ENCODE data around the gene EYA4. TPM values are rescaled to one million over a fixed set of nuclear protein-coding genes. Genes with fewer than 3 reads are reported as not detected.

EYA4 gene
- total RNA-seq, 1 experiment from 2014 or later, result 10.0 TPM

DNA sequence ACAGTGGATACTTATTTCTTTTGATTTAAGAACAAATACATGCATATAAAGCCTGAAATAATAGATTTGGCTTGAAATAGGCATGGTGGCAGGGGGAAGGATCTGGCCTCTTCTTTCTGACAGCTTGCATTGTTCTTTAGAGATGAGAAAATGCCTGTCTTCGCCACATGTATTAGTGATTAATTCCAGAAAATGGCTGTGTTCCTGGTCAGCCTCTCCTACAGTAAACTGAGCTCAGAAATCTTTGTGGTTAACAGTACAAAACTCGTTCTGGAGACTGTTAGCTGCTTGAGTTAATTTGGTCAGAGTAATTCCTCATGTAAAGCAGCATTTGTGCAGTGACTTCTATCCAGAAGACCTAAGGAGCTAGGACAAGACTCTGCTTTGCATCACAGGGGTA, 151.5 kb downstream of the EYA4 start:
- Histone ChIP-seq H3K4me2 (ENCODE audit: low read length) (no peak overlapping the region), H2AFZ (ENCODE audit: low read length) (no peak overlapping the region), H3K27me3 (ENCODE audit: low read length) (no peaks in the 10 kb centered on the region), H3K27ac (ENCODE audit: low read length) (no peak overlapping the region), H3K36me3 (ENCODE audit: low read depth, low read length) (no peaks in the 10 kb centered on the region), H3K9ac (ENCODE audit: low read length) (no peak overlapping the region), H3K79me2 (ENCODE audit: low read length) (no peaks in the 10 kb centered on the region), H3K9me2 (replicated peaks; ENCODE audit: low read length) (no peaks in the 10 kb centered on the region), H3K4me3 (ENCODE audit: low read length) (no peak overlapping the region), H3K4me1 (ENCODE audit: insufficient read depth, low read length) (no peaks in the 10 kb centered on the region), H3F3A (ENCODE audit: low read length, unreplicated experiment) (no peaks in the 10 kb centered on the region), H3K9me3 (ENCODE audit: low read length) (no peaks in the 10 kb centered on the region), H4K20me1 (ENCODE audit: low read length) (no peaks in the 10 kb centered on the region)
- ChIA-PET CTCF (no interaction called here), POLR2A (ENCODE audit: unreplicated experiment) (no interaction called here)
- DNase-seq (no peak), ATAC-seq (no peak)
- no TSS peak for BruUV-seq (replicated peaks)
- no peak for TF ChIP-seq EZH2 (IDR thresholded peaks at IDR 0.05; ENCODE audit: low read length, unreplicated experiment)
- TF ChIP-seq, protein P1, sequence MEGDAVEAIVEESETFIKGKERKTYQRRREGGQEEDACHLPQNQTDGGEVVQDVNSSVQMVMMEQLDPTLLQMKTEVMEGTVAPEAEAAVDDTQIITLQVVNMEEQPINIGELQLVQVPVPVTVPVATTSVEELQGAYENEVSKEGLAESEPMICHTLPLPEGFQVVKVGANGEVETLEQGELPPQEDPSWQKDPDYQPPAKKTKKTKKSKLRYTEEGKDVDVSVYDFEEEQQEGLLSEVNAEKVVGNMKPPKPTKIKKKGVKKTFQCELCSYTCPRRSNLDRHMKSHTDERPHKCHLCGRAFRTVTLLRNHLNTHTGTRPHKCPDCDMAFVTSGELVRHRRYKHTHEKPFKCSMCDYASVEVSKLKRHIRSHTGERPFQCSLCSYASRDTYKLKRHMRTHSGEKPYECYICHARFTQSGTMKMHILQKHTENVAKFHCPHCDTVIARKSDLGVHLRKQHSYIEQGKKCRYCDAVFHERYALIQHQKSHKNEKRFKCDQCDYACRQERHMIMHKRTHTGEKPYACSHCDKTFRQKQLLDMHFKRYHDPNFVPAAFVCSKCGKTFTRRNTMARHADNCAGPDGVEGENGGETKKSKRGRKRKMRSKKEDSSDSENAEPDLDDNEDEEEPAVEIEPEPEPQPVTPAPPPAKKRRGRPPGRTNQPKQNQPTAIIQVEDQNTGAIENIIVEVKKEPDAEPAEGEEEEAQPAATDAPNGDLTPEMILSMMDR (conservative IDR thresholded peaks at IDR 0.05; ENCODE audit: low read depth, low read length), result no peak
- TF ChIP-seq EZH2phosphoT487 (IDR thresholded peaks at IDR 0.05; ENCODE audit: borderline replicate concordance, low read length), result no peak
- intact Hi-C loops (cut with micrococcal nuclease), result no loop called here

DNA sequence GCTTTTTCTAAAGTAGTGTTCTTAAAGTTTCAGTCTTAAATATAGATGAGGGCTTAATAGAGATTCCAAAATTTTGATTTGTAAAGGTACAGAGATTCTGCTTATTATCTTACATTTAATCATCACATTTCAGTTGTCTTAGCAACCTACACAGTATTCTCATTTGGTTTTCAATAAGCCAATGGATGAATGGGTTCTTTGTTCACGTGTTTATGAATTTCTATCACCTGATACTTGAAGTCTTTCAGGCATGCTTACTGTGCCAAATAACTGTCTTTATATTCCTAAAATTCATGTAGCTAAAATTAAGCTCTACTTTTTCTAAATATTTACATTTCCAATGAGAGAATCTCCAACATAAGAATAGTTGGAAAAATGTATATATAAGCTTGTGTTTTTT, 152.7 kb downstream of the EYA4 start:
- ATAC-seq, result no peak
- no peaks in the 10 kb centered on the region for H3K27me3 ChIP-seq (ENCODE audit: low read length)
- H3K9me2 ChIP-seq (replicated peaks; ENCODE audit: low read length), result no peaks in the 10 kb centered on the region
- H3K9ac ChIP-seq (ENCODE audit: low read length), result no peak overlapping the region
- DNase-seq, result no peak
- no peaks in the 10 kb centered on the region for H4K20me1 ChIP-seq (ENCODE audit: low read length)
- H2AFZ ChIP-seq (ENCODE audit: low read length), result no peak overlapping the region
- H3K27ac ChIP-seq (ENCODE audit: low read length), result no peak overlapping the region
- POLR2A ChIA-PET (ENCODE audit: unreplicated experiment), result no interaction called here
- no peak overlapping the region for H3K4me3 ChIP-seq (ENCODE audit: low read length)
- CTCF ChIA-PET, result no interaction called here
- no peaks in the 10 kb centered on the region for H3F3A ChIP-seq (ENCODE audit: low read length, unreplicated experiment)
- TF ChIP-seq, protein P1 (conservative IDR thresholded peaks at IDR 0.05; ENCODE audit: low read depth, low read length), result no peak
- TF ChIP-seq EZH2 (IDR thresholded peaks at IDR 0.05; ENCODE audit: low read length, unreplicated experiment), result no peak
- no peaks in the 10 kb centered on the region for H3K79me2 ChIP-seq (ENCODE audit: low read length)
- no peaks in the 10 kb centered on the region for H3K9me3 ChIP-seq (ENCODE audit: low read length)
- no peaks in the 10 kb centered on the region for H3K4me1 ChIP-seq (ENCODE audit: insufficient read depth, low read length)
- intact Hi-C loops (cut with micrococcal nuclease), result no loop called here
- no peak overlapping the region for H3K4me2 ChIP-seq (ENCODE audit: low read length)
- BruUV-seq (replicated peaks), result no TSS peak
- H3K36me3 ChIP-seq (ENCODE audit: low read depth, low read length), result no peaks in the 10 kb centered on the region

DNA sequence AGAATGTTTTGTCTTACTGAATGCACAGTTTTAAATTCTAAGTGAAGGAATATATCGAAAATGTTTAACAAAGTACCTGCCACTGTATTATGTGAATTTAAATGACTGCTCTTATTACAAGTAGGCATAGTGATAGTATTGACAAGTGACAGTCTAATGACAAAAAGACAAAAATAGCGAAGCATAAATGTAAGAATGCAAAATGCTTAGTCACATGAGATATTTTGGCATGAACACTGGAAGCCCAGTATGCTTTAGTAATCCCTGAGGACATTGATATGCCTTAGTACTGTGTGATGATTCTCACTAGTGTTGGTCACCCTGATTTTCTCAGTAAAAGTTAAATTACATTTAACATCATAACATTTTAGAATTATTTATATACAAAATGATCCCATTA, 153.5 kb downstream of the EYA4 start:
- no peak for TF ChIP-seq EZH2phosphoT487 (IDR thresholded peaks at IDR 0.05; ENCODE audit: borderline replicate concordance, low read length)
- TF ChIP-seq, protein P1 (conservative IDR thresholded peaks at IDR 0.05; ENCODE audit: low read depth, low read length), result no peak
- no peak for TF ChIP-seq EZH2 (IDR thresholded peaks at IDR 0.05; ENCODE audit: low read length, unreplicated experiment)
- no peaks in the 10 kb centered on the region for H3K9me2 ChIP-seq (replicated peaks; ENCODE audit: low read length)
- no peaks in the 10 kb centered on the region for H3K4me1 ChIP-seq (ENCODE audit: insufficient read depth, low read length)
- ATAC-seq (no peak), DNase-seq (no peak)
- H3K27ac ChIP-seq (ENCODE audit: low read length), result no peak overlapping the region
- no peaks in the 10 kb centered on the region for H3K27me3 ChIP-seq (ENCODE audit: low read length)
- ChIA-PET POLR2A (ENCODE audit: unreplicated experiment) (no interaction called here), CTCF (no interaction called here)
- BruUV-seq (replicated peaks), result no TSS peak
- no peaks in the 10 kb centered on the region for H4K20me1 ChIP-seq (ENCODE audit: low read length)
- no peak overlapping the region for H3K4me3 ChIP-seq (ENCODE audit: low read length)
- H3K9ac ChIP-seq (ENCODE audit: low read length), result no peak overlapping the region
- H3F3A ChIP-seq (ENCODE audit: low read length, unreplicated experiment), result no peaks in the 10 kb centered on the region
- no peak overlapping the region for H3K4me2 ChIP-seq (ENCODE audit: low read length)
- no peaks in the 10 kb centered on the region for H3K36me3 ChIP-seq (ENCODE audit: low read depth, low read length)
- no peaks in the 10 kb centered on the region for H3K9me3 ChIP-seq (ENCODE audit: low read length)
- intact Hi-C loops (cut with micrococcal nuclease), result no loop called here
- H2AFZ ChIP-seq (ENCODE audit: low read length), result no peak overlapping the region
- H3K79me2 ChIP-seq (ENCODE audit: low read length), result no peaks in the 10 kb centered on the region

Data from PC-3 (cell line).